ENCODE data around the gene TAAR1.
A peak's percentile ranks its signal among the peaks of the same experiment; 100 is the strongest.
"Not testable (repeated sequence)": the region's sequence is repeated elsewhere in the genome, so short reads cannot be mapped to it uniquely, and the experiment has no call there.

The TAAR1 gene

DNA sequence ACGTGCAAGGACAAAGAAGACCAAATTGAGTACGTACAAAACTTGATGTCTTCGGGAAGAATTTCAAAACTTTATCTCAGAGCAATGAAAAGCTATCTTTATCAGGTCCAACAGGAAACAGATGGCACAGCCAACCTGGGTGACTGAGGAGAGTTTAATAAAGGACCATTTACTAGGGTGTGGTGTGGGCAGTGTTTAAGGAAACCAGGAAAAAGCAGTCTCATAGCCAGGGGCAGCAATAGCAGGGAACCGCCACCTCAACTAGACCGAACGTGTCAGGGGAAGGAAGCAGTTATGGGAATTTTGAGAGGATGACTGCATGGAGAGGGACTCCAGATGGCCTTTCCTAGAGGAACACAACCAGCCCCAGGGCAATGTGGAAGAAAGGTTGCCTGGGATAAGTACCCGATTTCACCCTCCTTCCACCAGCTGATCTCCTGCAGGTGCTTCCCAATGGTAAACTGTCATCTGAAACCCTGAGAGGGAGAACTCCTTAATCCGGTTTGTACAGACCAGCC, 54.3 kb downstream of the TAAR1 start:
- DNase-seq (ENCODE audit: low spot score) = no peak
- in situ Hi-C loops (cut with MboI; ENCODE audit: low pct_unique_long_range_greater_than_20kb, low sequenced_read_pairs, unreplicated experiment) = no loop called here
- TF ChIP-seq, protein P1, sequence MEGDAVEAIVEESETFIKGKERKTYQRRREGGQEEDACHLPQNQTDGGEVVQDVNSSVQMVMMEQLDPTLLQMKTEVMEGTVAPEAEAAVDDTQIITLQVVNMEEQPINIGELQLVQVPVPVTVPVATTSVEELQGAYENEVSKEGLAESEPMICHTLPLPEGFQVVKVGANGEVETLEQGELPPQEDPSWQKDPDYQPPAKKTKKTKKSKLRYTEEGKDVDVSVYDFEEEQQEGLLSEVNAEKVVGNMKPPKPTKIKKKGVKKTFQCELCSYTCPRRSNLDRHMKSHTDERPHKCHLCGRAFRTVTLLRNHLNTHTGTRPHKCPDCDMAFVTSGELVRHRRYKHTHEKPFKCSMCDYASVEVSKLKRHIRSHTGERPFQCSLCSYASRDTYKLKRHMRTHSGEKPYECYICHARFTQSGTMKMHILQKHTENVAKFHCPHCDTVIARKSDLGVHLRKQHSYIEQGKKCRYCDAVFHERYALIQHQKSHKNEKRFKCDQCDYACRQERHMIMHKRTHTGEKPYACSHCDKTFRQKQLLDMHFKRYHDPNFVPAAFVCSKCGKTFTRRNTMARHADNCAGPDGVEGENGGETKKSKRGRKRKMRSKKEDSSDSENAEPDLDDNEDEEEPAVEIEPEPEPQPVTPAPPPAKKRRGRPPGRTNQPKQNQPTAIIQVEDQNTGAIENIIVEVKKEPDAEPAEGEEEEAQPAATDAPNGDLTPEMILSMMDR (IDR thresholded peaks at IDR 0.05; ENCODE audit: extremely low read depth, insufficient read depth, missing control alignments) = no peak

DNA sequence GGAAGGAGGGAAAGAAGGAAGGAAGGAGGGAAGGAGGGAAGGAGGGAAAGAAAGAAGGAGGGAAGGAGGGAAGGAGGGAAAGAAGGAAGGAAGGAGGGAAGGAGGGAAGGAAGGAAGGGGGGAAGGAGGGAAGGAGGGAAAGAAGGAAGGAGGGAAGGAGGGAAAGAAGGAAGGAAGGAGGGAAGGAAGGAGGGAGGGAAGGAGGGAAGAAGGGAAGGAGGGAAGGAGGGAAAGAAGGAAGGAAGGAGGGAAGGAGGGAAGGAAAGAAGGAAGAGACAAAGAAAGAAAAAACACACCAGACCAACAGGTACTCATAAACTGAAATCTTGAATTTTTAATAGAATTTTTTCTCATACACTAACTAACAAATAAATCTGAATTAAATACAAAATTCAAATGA, 58.1 kb downstream of the TAAR1 start:
- DNase-seq (ENCODE audit: low spot score); in situ Hi-C loops (cut with MboI; ENCODE audit: low pct_unique_long_range_greater_than_20kb, low sequenced_read_pairs, unreplicated experiment): not testable (repeated sequence)

DNA sequence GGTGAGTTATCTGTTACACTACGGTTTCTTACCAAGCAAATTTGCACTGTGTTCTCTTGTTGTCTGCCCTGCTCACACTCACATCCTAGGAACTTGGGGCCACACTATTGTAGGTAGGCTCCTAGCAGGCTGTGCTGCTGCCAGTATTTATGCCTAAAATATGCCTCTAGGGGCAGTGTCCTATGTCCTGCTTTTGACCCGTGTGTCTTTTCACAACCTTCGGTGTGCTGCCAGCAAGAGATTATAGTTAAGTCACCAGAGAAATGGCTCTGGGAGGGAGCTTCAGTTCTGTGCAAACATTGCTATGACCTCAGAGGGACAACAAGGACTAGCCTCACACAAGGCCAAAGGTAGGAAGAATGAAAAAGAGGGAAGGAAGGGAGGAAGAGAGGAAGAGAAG, 60.5 kb downstream of the TAAR1 start:
- TF ChIP-seq, protein P1 (IDR thresholded peaks at IDR 0.05; ENCODE audit: extremely low read depth, insufficient read depth, missing control alignments) = peak; percentile 38
- in situ Hi-C loops (cut with MboI; ENCODE audit: low pct_unique_long_range_greater_than_20kb, low sequenced_read_pairs, unreplicated experiment) = no loop called here
- DNase-seq (ENCODE audit: low spot score) = no peak

DNA sequence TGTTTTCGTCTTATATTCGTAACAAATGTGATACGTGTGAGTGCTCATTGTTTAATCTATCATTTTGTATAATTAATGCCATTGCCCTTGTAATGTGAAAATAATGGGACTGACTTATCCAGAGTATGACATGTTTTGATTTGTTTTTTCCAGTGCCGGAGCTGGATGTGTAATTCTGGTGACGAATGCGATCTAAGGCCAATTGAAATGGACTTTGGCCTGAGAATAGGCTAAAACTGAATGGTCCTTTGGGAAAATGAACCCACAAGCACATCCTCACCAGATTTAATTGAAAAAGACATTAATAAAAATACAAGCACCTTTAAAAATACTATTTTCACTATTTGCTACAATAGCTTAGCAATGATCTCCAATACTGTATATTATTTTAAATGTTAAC, 62.8 kb downstream of the TAAR1 start:
- TF ChIP-seq, protein P1 (IDR thresholded peaks at IDR 0.05; ENCODE audit: extremely low read depth, insufficient read depth, missing control alignments) = no peak
- in situ Hi-C loops (cut with MboI; ENCODE audit: low pct_unique_long_range_greater_than_20kb, low sequenced_read_pairs, unreplicated experiment) = no loop called here
- DNase-seq (ENCODE audit: low spot score) = no peak
